Endothelial cell of umbilical vein (primary cell): ENCODE data around the gene PEX10. TPM values are rescaled to one million over a fixed set of nuclear protein-coding genes. Genes with fewer than 3 reads are reported as not detected.
A peak's percentile ranks its signal among the peaks of the same experiment; 100 is the strongest.

ENCODE experiments used
- BruUV-seq: library from RNA; stranded (reverse); fragments of 400-500 nt; replicated peaks from 2 replicates; lab custom pipeline; 2021; lab: Mats Ljungman, UMichigan
- CTCF ChIA-PET: fragments of 300-600, 350-600 bp; sonication (Branson Sonifier 250); formaldehyde crosslinking; loops from one replicate; lab custom pipeline; 2021; ENCODE audit warnings: antibody characterized with exemption, inconsistent platforms; lab: Charles Lee
- POLR2A ChIA-PET: fragments of 300-600, 350-600 bp; sonication (Branson Sonifier 250); formaldehyde crosslinking; loops from one replicate; lab custom pipeline; 2021; ENCODE audit warnings: antibody characterized with exemption, inconsistent platforms; lab: Charles Lee
- DNase-seq: peaks from one replicate; pipeline ENCODE4 v3.0.0-alpha.2; 2011; ENCODE audit warnings: low read depth, low spot score
- FAIRE-seq: peaks from 2 replicates; lab custom pipeline; 2011; peaks lifted over from hg19 to GRCh38; lab: Jason Lieb, UNC
- H2AFZ ChIP-seq: 2 replicates; pipeline ENCODE4 v1.6.0; 2012; ENCODE audit warnings: low read depth, low read length, control low read depth, inconsistent platforms
- H3K27ac ChIP-seq: 2 replicates; pipeline ENCODE4 v1.5.1; 2011; ENCODE audit warnings: low read depth, mild to moderate bottlenecking, control low read depth, low read length, moderate library complexity; ENCODE audit not compliant: insufficient read depth
- H3K27me3 ChIP-seq, 2 experiments: 2 replicates each; pipeline versions ENCODE4 v1.6.0 to v1.6.1; 2011; ENCODE audit warnings: low read length in 2 of 2, mixed read lengths in 1 of 2; ENCODE audit not compliant: control insufficient read depth in 2 of 2, insufficient read depth in 2 of 2
- H3K36me3 ChIP-seq, 2 experiments: 2 replicates in 1 of 2; 3 replicates in 1 of 2; pipeline ENCODE4 v1.5.1; 2011; ENCODE audit warnings: low read length in 2 of 2, mild to moderate bottlenecking in 1 of 2, moderate library complexity in 1 of 2; ENCODE audit not compliant: control insufficient read depth in 2 of 2, insufficient read depth in 2 of 2; ENCODE audit errors: extremely low read depth in 1 of 2
- H3K4me1 ChIP-seq: 3 replicates; pipeline ENCODE4 v1.5.1; 2011; ENCODE audit warnings: mild to moderate bottlenecking, low read length; ENCODE audit not compliant: control insufficient read depth, insufficient read depth; ENCODE audit errors: extremely low read depth
- H3K4me2 ChIP-seq: 2 replicates; pipeline ENCODE4 v1.6.1; 2011; ENCODE audit warnings: low read length, control low read depth, mixed read lengths; ENCODE audit not compliant: insufficient read depth
- H3K4me3 ChIP-seq, 3 experiments: fragments of 200-600 bp in 1 of 3; sonication (generic), shearing (Covaris generic) in 1 of 3; replicated peaks in 1 of 3; 2 replicates each; pipeline ENCODE4 v1.5.1; 2011 to 2016; ENCODE audit warnings: control low read depth in 3 of 3, low read length in 3 of 3, mild to moderate bottlenecking in 2 of 3, inconsistent platforms in 1 of 3, low read depth in 1 of 3, moderate library complexity in 1 of 3; ENCODE audit not compliant: insufficient read depth in 1 of 3
- H3K79me2 ChIP-seq: 2 replicates; pipeline ENCODE4 v1.6.0; 2012; ENCODE audit warnings: low read length, inconsistent platforms; ENCODE audit not compliant: control insufficient read depth, insufficient read depth
- H3K9ac ChIP-seq: replicated peaks from 2 replicates; pipeline ENCODE3; 2011; ENCODE audit warnings: low read length, control low read depth; ENCODE audit not compliant: insufficient read depth; ENCODE audit errors: extremely low read depth
- H3K9me1 ChIP-seq: replicated peaks from 3 replicates; pipeline ENCODE4 v1.6.0; 2011; ENCODE audit warnings: mild to moderate bottlenecking, low read length; ENCODE audit not compliant: control insufficient read depth, insufficient read depth; ENCODE audit errors: extremely low read depth
- H3K9me3 ChIP-seq: replicated peaks from 2 replicates; pipeline ENCODE4 v1.5.1; 2012; ENCODE audit warnings: low read length, inconsistent platforms; ENCODE audit not compliant: control insufficient read depth, insufficient read depth
- H4K20me1 ChIP-seq: replicated peaks from 2 replicates; pipeline ENCODE3; 2011; ENCODE audit warnings: mild to moderate bottlenecking, low read length; ENCODE audit not compliant: control insufficient read depth, insufficient read depth; ENCODE audit errors: extremely low read depth
- FOS ChIP-seq: IDR thresholded peaks from 2 replicates; pipeline ENCODE4 v1.6.1; 2011; ENCODE audit warnings: mild to moderate bottlenecking, low read length, moderate library complexity, borderline replicate concordance; ENCODE audit not compliant: insufficient read depth
- dilution Hi-C: fragments of 300-500 bp; cut with MboI; formaldehyde crosslinking; loops from one replicate; pipeline ENCODE4 v1.15.0; 2019; ENCODE audit warnings: low sequenced_read_pairs; ENCODE audit not compliant: extremely low pct_ligation_motif_present
- intact Hi-C: fragments of 100-400 bp; cut with micrococcal nuclease; formaldehyde crosslinking; loops from one replicate; pipeline ENCODE4 v1.10.0; 2022
- polyA plus RNA-seq, 4 experiments: library from polyadenylated mRNA; depleted of rRNA in 3 of 4; stranded (reverse) in 3 of 4; unstranded in 1 of 4; fragments of >200 nt; gene quantifications; 2 replicates each; pipeline versions ENCODE4 v1.2.1 to v1.2.3, GENCODE V29; 2011 to 2012; ENCODE audit warnings: missing spikeins in 1 of 4
- total RNA-seq: library from RNA; stranded (reverse); gene quantifications from 2 replicates; pipeline ENCODE4 v1.2.3, GENCODE V29; 2021
- TF ChIP-seq, protein P1 (sequence below), 2 donors: IDR thresholded peaks; 1 replicate in 1 of 2; 2 replicates in 1 of 2; pipeline ENCODE4 v1.5.1; 2011; ENCODE audit warnings: low read length in 2 of 2, mild to moderate bottlenecking in 2 of 2, moderate library complexity in 2 of 2, control low read depth in 1 of 2, inconsistent platforms in 1 of 2, low read depth in 1 of 2; ENCODE audit not compliant: insufficient read depth in 1 of 2; ENCODE audit errors: extremely low read depth in 1 of 2

The PEX10 gene
- total and polyA plus RNA-seq, 2 donors (not counting 3 experiments of a cell fraction or from before 2014, with no cell fraction given): 25.1 to 26.7 TPM

DNA sequence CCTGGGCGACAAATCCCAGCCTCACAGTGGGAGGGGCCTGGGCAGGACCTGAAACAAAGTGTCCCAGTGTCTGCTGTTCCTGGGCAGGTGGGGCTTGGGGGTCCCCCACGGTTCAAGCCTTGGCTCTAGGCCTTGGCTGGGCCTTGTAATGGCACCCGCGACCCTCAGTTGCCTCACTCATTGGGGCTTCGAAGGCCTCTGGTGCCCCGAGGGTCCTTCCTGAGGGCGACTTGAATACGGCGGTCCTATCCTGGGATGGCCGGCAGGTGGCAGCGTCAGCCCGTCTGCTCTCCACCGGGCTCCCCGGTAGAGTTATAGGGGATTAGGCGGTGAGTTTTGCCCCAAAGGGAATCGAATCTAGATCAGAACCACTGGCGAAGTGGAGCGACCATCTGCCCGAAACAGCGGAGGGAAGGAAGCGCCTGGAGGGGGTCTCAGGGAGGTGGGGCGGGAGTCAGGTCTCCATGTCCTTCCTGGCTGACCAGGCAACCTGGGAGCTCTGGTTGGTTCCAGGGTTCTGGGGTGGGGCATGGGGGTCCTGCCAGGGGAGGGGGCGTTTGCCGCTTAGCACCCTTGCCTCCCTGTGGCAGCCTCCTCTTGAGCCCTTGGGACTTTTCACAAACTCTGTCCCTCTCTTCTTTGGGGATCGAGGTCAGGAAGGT lies 2.1 kb upstream of the PEX10 start:
- H3K36me3 ChIP-seq: peaks cover 0 to 2% of the 10 kb centered on the region in 2 experiments
- no TSS peak for BruUV-seq
- CTCF ChIA-PET: interaction anchor here (0.5 to 2.0 kb wide), 19 partner anchors 9 to 1018 kb away, joined by 3 to 34 read pairs (median 3); partner anchors contain the start of gene TNFRSF14
- no peaks in the 10 kb centered on the region for H3K9me3 ChIP-seq
- POLR2A ChIA-PET: no interaction called here
- H2AFZ ChIP-seq: peak overlapping the region; percentile 87
- intact Hi-C loops (loop anchor here (1.0 to 5.0 kb wide), 11 partner anchors 93 to 1010 kb away; partner anchors contain the start of genes PANK4, PRDM16 and PRXL2B), dilution Hi-C loops (no loop called here)
- no peak overlapping the region for H3K4me2 ChIP-seq
- no peak for TF ChIP-seq FOS
- TF ChIP-seq, protein P1, sequence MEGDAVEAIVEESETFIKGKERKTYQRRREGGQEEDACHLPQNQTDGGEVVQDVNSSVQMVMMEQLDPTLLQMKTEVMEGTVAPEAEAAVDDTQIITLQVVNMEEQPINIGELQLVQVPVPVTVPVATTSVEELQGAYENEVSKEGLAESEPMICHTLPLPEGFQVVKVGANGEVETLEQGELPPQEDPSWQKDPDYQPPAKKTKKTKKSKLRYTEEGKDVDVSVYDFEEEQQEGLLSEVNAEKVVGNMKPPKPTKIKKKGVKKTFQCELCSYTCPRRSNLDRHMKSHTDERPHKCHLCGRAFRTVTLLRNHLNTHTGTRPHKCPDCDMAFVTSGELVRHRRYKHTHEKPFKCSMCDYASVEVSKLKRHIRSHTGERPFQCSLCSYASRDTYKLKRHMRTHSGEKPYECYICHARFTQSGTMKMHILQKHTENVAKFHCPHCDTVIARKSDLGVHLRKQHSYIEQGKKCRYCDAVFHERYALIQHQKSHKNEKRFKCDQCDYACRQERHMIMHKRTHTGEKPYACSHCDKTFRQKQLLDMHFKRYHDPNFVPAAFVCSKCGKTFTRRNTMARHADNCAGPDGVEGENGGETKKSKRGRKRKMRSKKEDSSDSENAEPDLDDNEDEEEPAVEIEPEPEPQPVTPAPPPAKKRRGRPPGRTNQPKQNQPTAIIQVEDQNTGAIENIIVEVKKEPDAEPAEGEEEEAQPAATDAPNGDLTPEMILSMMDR (IDR thresholded peaks at IDR 0.05; ENCODE audit: extremely low read depth in 1 of 2, insufficient read depth in 1 of 2, low read depth in 1 of 2, low read length in 2 of 2): peak; percentile 84 to 87
- FAIRE-seq (peak; percentile 84), DNase-seq (peak; percentile 62)
- peaks cover 4% of the 10 kb centered on the region for H3K79me2 ChIP-seq
- H3K27ac ChIP-seq: no peak overlapping the region
- H3K4me1 ChIP-seq: peaks cover 10% of the 10 kb centered on the region
- H4K20me1 ChIP-seq: no peaks in the 10 kb centered on the region
- no peak overlapping the region for H3K9ac ChIP-seq
- H3K27me3 ChIP-seq: no peaks in the 10 kb centered on the region
- no peaks in the 10 kb centered on the region for H3K9me1 ChIP-seq
- H3K4me3 ChIP-seq: no peak overlapping the region
